BE2C (cell line): Measurements from ENCODE around the gene UHRF2.

Source experiments
- DNase-seq: peaks from one replicate; pipeline ENCODE4 v3.0.0-alpha.2; 2020
- H3K27me3 ChIP-seq: fragments of 250-450 bp; sonication (Bioruptor Pico); 2 replicates; pipeline ENCODE4 v1.5.1; 2020; ENCODE audit warnings: mild to moderate bottlenecking
- H3K36me3 ChIP-seq: fragments of 250-450 bp; sonication (Bioruptor Pico); 2 replicates; pipeline ENCODE4 v1.5.1; 2020; ENCODE audit warnings: mild to moderate bottlenecking
- H3K4me1 ChIP-seq: fragments of 250-450 bp; sonication (Bioruptor Pico); 2 replicates; pipeline ENCODE4 v1.5.1; 2020
- H3K4me3 ChIP-seq: 2 replicates; pipeline ENCODE4 v1.5.1; 2011; ENCODE audit warnings: low read depth, low read length
- H3K9me3 ChIP-seq: fragments of 250-450 bp; sonication (Bioruptor Pico); 2 replicates; pipeline ENCODE4 v1.5.1; 2020
- TF ChIP-seq, protein P1 (sequence below): IDR thresholded peaks from 2 replicates; pipeline ENCODE4 v1.5.1; 2012; ENCODE audit warnings: mild to moderate bottlenecking, low read depth, low read length

UHRF2 gene

DNA sequence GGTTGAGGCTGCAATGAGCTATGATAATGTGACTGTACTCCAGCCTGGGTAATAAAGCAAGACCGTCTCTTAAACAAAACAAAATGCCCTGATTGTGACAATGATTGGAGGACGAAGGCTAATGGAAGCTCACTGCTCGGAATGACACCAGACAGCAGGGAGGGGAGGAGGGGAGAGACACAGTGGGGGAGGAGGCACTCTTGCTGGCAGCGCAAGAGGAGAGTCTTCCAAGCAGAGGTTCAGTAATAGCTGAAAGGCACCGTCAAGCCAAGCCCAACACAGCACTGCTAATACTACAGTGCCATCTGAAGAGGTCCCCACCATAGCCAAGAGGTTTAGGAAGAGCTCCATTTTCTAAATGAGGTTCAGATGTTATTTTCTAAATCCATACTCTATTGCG is 130.2 kb downstream of the UHRF2 start:
- H3K9me3 ChIP-seq = no peaks in the 10 kb centered on the region
- H3K36me3 ChIP-seq = no peaks in the 10 kb centered on the region
- H3K4me3 ChIP-seq = no peak overlapping the region
- no peaks in the 10 kb centered on the region for H3K27me3 ChIP-seq
- H3K4me1 ChIP-seq = no peaks in the 10 kb centered on the region
- no peak for DNase-seq
- TF ChIP-seq, protein P1, sequence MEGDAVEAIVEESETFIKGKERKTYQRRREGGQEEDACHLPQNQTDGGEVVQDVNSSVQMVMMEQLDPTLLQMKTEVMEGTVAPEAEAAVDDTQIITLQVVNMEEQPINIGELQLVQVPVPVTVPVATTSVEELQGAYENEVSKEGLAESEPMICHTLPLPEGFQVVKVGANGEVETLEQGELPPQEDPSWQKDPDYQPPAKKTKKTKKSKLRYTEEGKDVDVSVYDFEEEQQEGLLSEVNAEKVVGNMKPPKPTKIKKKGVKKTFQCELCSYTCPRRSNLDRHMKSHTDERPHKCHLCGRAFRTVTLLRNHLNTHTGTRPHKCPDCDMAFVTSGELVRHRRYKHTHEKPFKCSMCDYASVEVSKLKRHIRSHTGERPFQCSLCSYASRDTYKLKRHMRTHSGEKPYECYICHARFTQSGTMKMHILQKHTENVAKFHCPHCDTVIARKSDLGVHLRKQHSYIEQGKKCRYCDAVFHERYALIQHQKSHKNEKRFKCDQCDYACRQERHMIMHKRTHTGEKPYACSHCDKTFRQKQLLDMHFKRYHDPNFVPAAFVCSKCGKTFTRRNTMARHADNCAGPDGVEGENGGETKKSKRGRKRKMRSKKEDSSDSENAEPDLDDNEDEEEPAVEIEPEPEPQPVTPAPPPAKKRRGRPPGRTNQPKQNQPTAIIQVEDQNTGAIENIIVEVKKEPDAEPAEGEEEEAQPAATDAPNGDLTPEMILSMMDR = no peak

DNA sequence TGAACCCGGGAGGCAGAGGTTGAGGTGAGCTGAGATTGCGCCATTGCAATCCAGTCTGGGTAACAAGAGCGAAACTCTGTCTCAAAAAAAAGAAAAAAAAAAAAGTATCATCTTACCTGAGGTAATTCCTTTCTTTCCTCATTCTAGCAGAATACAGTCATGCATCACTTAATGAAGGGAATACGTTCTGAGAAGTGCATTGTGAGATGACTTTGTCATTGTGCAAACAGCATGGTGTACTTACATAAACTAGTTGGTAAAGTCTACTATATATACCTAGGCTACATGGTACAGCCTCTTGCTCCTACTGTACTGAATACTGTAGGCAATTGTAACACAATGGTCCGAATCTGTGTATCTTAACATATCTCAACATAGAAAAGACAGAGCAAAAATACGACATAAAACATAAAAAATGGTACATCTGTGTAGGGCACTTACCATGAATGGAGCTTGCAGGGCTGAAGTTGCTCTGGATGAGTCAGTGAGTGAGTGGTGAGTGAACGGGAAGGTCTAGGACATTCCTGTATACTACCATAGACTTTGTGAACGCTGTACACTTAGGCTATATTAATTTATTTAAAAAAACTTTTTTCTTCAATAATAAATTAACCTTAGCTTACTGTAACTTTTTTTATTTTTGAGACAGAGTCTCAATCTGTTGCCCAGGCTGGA is 132.2 kb downstream of the UHRF2 start:
- peaks cover 10% of the 10 kb centered on the region for H3K4me1 ChIP-seq
- TF ChIP-seq, protein P1 = no peak
- H3K36me3 ChIP-seq = no peaks in the 10 kb centered on the region
- no peak overlapping the region for H3K4me3 ChIP-seq
- no peak for DNase-seq
- H3K9me3 ChIP-seq = no peaks in the 10 kb centered on the region
- no peaks in the 10 kb centered on the region for H3K27me3 ChIP-seq

DNA sequence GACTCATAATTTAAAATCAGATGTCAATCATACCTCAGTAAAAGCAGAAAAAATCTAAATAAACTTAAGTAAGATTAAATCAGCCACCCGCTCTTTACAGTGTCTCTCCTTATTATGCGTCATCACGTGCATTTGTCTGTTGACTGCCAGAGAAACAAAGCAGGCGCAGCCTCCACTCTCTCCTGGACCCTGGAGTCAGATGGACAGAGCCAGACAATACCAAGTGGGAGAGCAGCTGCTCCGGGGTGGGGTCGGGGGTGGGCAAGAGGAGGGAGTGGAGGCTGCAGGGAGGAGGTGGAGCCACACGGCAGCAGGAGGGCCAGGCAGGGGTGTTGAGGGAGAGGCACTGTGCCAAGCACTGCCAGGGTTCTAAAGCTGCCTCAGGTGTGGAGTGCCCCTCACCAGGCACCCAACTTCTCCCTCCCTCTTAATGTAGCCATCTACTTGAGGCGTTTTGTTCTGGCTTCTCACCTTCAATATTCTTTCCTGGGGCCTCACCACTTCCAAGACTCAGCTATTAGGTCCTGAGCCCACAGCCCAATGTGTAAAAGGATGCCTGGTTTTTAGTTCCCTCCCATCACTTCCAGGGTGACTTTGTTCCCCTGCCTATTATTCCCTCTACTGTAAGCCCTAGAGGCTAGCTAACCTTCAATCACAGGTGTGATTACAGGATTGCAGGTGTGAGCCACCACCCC is 136.3 kb downstream of the UHRF2 start:
- Histone ChIP-seq H3K4me3 (peak overlapping the region; percentile 42), H3K9me3 (no peaks in the 10 kb centered on the region), H3K4me1 (peaks cover 31% of the 10 kb centered on the region), H3K36me3 (no peaks in the 10 kb centered on the region), H3K27me3 (no peaks in the 10 kb centered on the region)
- TF ChIP-seq, protein P1 = no peak
- DNase-seq = peak; percentile 78

DNA sequence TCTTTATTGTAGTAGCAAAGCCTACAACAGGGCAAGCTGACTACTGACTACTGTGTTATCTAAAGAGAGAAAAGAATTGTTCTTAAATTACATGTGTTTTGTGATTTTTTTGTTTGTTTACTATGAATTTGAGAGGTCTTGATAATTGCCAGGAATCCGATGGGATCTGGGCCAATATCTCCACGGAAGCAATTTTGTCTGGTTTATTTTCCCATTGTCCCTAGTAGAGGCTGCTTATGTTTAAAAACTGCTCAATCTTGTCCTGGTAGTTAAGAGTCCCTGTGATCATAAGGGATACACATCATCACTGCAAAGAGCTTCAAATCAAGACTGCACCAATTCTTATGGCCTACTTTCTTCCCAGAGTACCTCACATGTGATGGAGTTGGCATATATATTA is 138.1 kb downstream of the UHRF2 start:
- Histone ChIP-seq H3K36me3 (no peaks in the 10 kb centered on the region), H3K9me3 (no peaks in the 10 kb centered on the region)

DNA sequence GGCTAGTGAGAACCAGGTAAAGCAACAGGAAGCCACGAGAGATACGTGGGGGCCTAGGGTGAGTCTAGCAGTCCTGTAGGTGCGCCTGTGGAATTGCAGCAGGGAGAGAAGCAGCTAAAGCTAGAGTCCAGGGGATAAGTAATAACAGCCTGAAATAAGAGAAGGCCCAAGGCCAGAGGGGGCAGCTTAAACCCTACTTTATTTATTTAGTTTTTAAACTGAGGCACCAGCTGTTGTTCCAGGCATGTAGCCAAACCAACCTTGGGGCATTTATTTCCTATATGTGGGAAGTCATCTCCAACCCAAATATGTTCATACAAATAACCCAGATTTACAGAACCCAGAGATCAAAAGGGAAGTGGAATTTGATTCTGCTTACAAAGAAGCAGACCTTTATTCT is 139.0 kb downstream of the UHRF2 start:
- H3K4me3 ChIP-seq = no peak overlapping the region
- H3K4me1 ChIP-seq = peaks cover 34% of the 10 kb centered on the region
- TF ChIP-seq, protein P1 = peak; percentile 23; the same call in 1 of the 2 replicates
- no peak for DNase-seq
- no peaks in the 10 kb centered on the region for H3K36me3 ChIP-seq
- H3K9me3 ChIP-seq = no peaks in the 10 kb centered on the region
- no peaks in the 10 kb centered on the region for H3K27me3 ChIP-seq

More for the DNA sequence above, 138.1 kb downstream of the UHRF2 start:
- Histone ChIP-seq H3K4me1 (peaks cover 31% of the 10 kb centered on the region), H3K4me3 (no peak overlapping the region), H3K27me3 (no peaks in the 10 kb centered on the region)
- TF ChIP-seq, protein P1 = no peak
- no peak for DNase-seq

DNA sequence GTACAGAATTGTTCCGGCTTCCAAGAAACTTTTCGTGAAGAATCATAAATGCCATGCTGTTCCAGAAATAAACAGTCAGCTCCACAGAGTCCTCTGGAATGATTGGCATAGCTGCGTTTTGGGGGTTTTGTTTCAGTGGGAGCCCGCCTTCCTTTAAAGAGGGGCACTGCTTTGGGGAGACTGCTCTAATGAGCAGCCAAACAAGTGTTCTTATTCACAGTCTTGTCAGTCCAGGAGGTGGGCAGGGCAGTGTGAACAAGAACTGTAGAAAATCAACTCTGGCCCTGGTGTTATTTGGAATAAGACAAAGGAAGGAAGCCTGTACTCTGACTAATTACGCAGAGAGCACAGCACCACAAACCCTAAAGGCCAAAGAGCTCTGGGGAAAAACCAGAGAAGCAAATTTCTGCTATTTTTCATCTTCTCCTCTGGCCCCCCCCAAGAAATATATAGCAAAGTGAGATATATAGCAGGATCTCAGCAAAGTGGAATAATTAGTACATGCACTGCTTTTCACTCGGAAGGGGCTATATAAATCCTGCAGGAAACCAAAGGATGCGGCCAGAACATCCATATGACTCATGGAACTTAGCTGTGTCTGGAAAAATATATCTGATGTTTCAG is 139.6 kb downstream of the UHRF2 start:
- Histone ChIP-seq H3K9me3 (no peaks in the 10 kb centered on the region), H3K4me3 (no peak overlapping the region), H3K36me3 (no peaks in the 10 kb centered on the region), H3K4me1 (peaks cover 39% of the 10 kb centered on the region), H3K27me3 (no peaks in the 10 kb centered on the region)
- DNase-seq = no peak
- TF ChIP-seq, protein P1 = no peak
